HG03066 (cell line): ENCODE data around the gene C11orf97.

Experiments used
- ATAC-seq: cut with Tn5 transposase; IDR thresholded peaks from one replicate; pipeline ENCODE4 v1.9.1; 2021; ENCODE audit warnings: low read depth; ENCODE audit not compliant: unreplicated experiment

C11orf97 gene

DNA sequence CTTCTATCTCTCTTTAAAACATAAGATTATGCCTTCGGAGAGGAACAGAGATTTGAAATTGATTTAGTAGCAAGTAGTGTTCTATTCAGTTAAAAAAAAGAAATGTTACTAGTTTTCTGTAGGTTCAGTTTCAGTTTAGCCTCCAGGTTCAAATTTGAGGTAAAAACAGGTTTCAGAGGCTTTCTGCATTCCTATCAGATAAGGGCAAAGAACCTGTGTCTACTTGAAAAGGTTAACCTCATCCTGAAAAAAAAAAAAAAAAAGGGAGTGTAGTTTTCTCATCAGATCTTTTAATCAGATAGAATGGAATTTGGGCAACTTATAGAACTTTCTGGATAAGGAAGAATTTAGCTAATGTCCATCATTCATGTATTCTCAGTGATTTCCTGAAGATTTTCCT is 12.1 kb downstream of the C11orf97 start:
- ATAC-seq = no peak

DNA sequence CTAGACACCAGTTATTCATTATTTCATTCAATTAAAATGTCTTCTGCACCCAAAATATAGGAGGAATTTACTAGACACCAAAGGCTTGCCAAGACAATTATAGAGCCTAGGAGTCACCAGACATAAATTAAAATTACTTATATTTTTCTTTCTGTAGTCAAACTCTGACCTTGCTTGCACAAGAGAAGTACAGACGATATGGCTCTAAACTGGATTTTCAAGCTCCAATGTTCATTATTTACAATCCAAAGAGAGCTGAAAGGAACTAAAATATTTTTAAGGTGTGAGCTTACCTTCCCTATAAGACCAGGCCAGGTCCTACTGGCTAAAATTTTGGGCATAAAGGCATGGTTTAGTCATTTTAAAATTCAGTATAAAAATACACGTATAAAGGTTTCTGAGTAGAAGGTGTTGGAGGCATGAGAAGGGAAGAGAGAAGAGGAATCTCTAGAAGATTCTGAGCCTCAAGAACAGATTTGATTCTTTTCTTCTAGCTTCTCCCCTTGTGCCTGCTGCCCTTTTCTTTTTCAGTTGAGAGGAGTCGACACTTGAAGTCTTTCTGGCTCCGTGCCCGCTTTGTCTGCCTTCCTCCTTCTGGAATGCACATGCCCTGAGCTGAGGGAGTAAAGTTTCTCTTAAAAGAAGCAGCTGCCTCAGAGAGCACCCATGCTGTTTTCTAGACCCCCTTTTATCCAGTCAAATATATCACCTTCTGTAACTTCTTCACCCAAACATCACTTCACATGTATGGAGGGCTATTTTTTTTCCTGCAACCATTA is 13.5 kb downstream of the C11orf97 start:
- no peak for ATAC-seq

DNA sequence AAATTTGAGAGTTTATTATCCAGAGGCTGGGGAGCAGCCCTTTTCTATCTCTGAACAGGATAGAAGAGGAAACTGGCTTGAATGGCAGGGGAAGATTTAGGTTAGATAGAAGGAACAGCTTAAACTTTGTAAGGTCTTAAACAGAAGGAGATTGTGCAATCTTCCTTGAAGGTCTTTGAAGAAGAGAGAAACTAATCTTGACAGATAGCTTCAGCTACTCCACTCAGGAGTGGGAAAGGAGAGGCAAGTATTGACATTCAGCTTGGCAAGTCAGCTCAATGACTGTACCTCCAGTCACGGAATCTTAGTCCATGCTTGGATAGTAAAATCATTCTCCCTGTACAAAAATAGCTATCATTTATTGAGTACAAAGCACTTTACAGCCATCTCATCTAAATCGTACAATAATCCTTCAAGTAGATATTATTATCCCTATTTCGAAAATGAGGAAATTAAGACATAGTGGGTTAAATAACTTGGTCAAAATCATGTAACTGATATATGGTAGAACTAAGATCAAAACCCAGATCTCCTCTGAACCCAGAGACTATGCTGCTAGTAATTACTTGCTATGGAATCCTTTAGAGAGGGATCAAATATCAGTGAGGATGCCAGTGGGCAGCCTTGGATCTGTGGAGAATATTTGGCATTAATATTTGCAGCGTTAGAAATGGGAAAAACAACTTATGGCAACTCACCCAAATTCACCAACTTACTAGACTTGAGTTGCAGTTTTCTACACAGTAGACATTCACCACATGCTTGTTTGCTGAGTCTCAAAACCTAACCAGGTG is 14.6 kb downstream of the C11orf97 start:
- no peak for ATAC-seq

- no peak for ATAC-seq
These were observed 16.3 kb downstream of the C11orf97 start for GRCh38 chr11:94528551-94528950.

DNA sequence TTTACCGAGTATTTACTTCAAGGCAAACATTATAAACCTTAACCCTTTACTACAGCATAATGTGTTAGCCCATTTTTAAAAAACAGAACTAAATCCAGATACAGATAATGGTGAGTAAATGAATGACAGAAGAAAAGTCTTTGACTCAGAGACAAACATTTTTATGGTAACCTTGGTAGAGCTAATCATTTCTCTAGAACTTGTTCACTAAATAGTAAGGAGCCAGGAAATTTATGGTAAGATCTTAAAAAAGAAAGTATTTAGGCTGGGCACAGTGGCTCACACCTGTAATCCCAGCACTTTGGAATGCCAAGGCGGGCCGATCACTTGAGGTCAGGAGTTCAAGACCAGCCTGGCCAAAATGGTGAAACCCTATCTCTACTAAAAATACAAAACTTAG is 19.9 kb downstream of the C11orf97 start:
- ATAC-seq = no peak

GRCh38 chr11:94533206-94533605 is 20.9 kb downstream of the C11orf97 start:
- no peak for ATAC-seq

GRCh38 chr11:94533696-94534630 is 21.7 kb downstream of the C11orf97 start:
- no peak for ATAC-seq

DNA sequence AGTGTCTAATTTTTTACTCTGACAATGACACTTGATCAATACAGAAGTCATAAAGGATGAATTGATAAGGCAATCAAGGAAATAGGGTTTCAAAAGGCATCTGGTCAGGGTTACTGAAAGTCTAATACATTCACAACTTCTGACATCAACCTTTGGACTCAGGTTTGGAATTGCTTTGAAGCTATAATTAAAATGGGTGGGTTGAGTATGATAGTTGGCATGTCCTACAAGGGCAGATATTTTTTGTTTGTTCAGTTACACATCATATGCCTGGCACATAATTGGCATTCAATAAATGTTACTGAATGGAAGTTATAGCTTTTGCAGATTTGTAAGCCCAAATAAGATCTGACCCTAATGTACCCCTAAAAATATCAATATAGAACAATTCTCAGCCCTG is 24.1 kb downstream of the C11orf97 start:
- no peak for ATAC-seq

DNA sequence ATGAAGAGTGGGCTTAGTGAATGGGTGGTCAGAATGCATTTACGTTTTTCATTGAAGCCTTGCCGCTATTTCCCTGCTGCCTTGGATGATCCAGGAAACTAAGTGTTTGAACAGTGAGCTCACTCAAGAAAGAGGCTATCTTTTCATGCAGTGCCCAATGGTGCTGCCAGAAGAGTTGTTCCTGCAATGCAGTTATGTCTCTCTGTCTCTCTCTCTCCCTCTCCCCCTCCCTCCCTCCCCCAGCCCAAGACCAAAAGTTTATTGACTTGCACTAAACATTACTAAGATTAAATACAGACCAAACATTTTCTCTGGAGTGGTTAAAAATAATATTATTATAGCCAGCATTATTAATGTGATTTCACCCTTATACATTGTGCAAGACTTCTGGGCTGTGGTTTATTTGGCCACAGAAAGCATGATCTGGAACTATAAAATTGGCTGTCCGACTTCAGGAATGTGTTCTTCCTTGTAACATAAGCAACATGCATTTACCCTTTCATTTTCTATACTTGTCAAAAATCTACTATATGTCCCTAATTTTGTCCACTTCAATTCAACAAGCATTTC is 24.9 kb downstream of the C11orf97 start:
- ATAC-seq = no peak

- no peak for ATAC-seq
These were observed 27.2 kb downstream of the C11orf97 start for GRCh38 chr11:94539420-94539819.

DNA sequence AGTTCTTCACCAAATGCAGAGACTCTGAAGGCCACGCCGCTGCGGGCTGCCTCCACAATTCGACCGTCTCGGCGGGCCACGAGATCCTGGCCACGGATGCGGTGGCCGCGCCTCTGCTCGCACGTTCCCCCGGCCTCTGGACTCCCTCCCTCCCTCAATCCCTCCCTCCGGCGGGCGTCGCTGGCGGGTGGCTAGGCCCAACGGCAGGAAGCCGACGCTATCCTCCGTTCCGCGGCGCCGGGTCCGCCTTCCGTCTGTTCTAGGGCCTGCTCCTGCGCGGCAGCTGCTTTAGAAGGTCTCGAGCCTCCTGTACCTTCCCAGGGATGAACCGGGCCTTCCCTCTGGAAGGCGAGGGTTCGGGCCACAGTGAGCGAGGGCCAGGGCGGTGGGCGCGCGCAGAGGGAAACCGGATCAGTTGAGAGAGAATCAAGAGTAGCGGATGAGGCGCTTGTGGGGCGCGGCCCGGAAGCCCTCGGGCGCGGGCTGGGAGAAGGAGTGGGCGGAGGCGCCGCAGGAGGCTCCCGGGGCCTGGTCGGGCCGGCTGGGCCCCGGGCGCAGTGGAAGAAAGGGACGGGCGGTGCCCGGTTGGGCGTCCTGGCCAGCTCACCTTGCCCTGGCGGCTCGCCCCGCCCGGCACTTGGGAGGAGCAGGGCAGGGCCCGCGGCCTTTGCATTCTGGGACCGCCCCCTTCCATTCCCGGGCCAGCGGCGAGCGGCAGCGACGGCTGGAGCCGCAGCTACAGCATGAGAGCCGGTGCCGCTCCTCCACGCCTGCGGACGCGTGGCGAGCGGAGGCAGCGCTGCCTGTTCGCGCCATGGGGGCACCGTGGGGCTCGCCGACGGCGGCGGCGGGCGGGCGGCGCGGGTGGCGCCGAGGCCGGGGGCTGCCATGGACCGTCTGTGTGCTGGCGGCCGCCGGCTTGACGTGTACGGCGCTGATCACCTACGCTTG is 31.7 kb downstream of the C11orf97 start, which contains the start of gene FUT4:
TSS of gene FUT4 (plus strand) at position 227 of the 951 bp plus-strand sequence. CDS start at position 440, 213 bp downstream.
- ATAC-seq = peak; percentile 77

- no peak for ATAC-seq
These were observed 32.5 kb downstream of the C11orf97 start for GRCh38 chr11:94544646-94545263.

DNA sequence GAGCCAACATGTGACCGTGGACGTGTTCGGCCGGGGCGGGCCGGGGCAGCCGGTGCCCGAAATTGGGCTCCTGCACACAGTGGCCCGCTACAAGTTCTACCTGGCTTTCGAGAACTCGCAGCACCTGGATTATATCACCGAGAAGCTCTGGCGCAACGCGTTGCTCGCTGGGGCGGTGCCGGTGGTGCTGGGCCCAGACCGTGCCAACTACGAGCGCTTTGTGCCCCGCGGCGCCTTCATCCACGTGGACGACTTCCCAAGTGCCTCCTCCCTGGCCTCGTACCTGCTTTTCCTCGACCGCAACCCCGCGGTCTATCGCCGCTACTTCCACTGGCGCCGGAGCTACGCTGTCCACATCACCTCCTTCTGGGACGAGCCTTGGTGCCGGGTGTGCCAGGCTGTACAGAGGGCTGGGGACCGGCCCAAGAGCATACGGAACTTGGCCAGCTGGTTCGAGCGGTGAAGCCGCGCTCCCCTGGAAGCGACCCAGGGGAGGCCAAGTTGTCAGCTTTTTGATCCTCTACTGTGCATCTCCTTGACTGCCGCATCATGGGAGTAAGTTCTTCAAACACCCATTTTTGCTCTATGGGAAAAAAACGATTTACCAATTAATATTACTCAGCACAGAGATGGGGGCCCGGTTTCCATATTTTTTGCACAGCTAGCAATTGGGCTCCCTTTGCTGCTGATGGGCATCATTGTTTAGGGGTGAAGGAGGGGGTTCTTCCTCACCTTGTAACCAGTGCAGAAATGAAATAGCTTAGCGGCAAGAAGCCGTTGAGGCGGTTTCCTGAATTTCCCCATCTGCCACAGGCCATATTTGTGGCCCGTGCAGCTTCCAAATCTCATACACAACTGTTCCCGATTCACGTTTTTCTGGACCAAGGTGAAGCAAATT is 33.3 kb downstream of the C11orf97 start:
- no peak for ATAC-seq

GRCh38 chr11:94546162-94546470 is 33.9 kb downstream of the C11orf97 start:
- ATAC-seq = no peak

DNA sequence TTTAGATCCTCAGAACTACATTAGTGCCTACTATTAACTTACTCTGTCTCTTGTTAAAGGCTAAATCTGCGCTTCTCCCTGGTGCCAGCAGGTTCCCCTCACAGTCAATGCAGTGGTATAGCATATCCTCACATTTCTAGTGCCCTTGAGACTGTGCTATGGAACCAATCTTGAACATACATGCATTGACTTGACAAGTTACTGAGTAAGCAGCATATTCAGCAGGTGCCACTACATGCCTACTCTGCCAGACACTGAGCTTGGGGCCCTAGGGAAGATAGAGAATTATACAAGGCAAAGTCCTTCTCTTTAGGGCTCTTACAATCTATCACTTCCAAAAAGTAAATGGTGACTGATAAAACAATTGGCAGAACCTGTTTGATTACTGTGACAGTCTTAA is 34.6 kb downstream of the C11orf97 start:
- ATAC-seq = no peak

- no peak for ATAC-seq
These were observed 36.9 kb downstream of the C11orf97 start for GRCh38 chr11:94549146-94549545.

DNA sequence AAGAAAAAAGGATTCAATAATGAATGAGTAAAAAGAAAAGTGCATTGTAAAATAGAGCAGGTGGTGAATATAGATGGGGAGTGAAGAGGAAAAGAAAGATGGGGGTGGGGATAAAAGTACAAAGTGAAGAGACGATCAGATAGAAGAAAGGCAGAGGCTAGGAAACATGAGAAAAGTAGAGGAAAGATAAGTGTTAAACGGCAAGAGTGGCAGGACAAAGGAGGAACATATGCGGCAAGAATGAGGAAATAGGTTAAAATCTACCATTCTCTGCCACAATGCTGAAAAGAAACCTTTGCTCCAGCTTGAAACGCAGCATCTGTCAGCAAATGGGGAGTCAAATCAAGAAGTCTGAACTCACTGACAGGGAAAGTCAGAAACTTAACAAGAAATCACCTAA is 38.3 kb downstream of the C11orf97 start:
- ATAC-seq = no peak

GRCh38 chr11:94553938-94554337 is 41.7 kb downstream of the C11orf97 start:
- no peak for ATAC-seq
